H54 (cell line): ENCODE results near the gene MXRA8.

ENCODE experiments used
- DNase-seq: peaks from one replicate; pipeline ENCODE4 v3.0.0; 2011; ENCODE audit warnings: low spot score, mixed read lengths; ENCODE audit not compliant: insufficient read length
- FAIRE-seq: peaks from 3 replicates; lab custom pipeline; 2011; peaks lifted over from hg19 to GRCh38; lab: Jason Lieb, UNC
- POLR2A ChIP-seq: IDR thresholded peaks from 2 replicates; pipeline ENCODE4 v1.6.1; 2011; ENCODE audit warnings: low read depth, mild to moderate bottlenecking, low read length

Gene MXRA8

DNA sequence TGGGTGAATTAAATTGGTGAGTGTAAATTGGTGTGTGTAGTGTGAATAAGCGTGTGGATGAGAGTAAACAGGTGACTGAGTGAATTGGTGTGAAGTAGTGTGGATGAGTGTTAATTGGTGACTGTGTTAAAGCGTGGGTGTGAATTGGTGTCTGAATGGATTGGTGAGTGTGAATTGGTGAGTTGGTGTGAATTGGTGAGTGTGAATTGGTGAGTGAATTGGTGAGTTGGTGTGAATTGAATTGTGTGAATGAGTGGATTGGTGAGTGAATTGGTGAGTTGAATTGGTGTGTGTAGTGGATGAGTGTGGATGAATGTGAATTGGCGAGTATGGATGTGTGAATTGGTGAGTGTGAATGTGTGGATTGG lies 8.3 kb upstream of the MXRA8 start:
- no peak for TF ChIP-seq POLR2A
- DNase-seq (no peak), FAIRE-seq (no peak)

DNA sequence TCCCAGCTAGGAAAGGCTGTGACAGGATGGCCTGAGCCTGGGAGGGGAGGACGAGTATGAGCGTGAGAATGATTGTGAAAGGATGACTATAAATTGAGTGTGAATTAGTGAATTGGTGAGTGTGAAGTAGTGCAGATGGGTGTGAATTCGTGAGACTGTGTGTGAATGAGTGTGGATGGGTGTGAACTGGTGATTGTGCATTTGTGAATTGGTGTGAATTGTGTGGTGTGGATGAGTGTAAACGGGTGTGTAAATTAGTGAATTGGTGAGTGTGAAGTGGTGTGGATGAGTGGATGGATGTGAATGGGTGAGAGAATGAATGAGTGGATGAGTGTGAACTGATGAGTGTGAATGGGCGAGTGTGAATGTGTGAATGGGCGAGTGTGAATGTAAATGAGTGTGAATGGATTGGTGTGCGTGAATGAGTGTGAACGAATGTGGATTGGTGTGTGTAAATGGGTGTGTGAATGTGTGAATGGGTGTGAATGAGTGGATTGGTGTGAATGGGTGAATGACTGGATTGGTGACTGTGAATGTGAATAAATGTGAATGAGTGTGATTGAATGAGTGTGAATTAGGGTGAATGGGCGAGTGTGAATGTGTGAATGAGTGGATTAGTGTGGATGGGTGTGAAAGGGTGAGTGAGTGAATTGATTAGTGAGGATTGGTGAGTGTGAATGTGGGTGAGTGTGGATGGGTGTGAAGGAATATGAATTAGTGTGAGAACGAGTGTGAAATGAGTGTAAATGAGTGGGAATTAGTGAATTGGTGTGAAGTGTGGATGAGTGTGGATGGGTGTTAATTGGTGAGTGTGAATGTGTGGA lies 7.7 kb upstream of the MXRA8 start:
- TF ChIP-seq POLR2A = no peak
- no peak for DNase-seq
- no peak for FAIRE-seq

DNA sequence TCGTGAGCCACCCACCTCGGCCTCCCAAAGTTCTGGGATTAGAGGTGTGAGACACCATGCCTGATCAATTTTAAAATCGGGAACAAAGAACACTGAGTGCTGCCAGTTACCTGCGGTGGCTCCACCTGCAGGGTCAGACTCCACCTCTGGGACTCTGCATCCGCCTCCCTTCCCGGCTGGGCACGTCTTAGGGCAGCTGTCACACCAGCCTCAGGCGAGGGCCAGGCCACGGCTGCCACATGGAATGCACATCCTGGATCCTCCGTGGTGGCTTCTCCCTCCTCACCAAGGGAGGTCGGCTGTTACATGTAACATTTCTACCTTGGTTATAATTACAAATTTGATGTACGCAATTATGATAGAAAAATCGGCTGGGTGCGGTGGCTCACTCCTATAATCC lies 5.9 kb upstream of the MXRA8 start:
- DNase-seq = no peak
- FAIRE-seq = no peak
- TF ChIP-seq POLR2A = no peak

DNA sequence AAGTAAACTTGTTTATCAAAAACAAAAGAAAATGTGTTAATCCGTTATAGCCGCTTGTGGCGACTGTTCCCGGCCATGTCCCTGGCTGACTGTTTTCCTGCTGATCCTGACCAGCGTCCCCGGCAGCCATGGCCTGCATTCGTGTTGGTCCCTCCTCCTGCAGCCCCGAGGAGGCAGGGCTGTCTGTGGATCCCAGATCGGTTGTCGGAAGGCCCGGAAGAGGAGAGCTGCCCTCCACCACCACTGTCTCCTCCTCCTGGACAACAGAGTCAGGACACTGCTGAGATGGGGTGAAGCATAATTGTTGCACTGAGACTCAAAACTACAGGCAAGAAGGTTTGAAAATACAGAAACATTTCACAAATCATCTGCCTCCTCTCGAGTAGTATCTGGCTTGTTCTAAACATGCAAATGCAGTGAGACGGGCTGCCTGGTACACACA lies 3.6 kb upstream of the MXRA8 start:
- FAIRE-seq = no peak
- no peak for TF ChIP-seq POLR2A
- DNase-seq = no peak

GRCh38 chr1:1361233-1361981 lies 3.1 kb upstream of the MXRA8 start:
- no peak for FAIRE-seq
- TF ChIP-seq POLR2A = no peak
- no peak for DNase-seq

GRCh38 chr1:1360506-1361169 lies 2.3 kb upstream of the MXRA8 start:
- peak; percentile 92 for DNase-seq
- peak; percentile 18; the same call in 1 of the 2 replicates for TF ChIP-seq POLR2A
- peak; percentile 88 for FAIRE-seq

GRCh38 chr1:1359664-1360468 lies 1.5 kb upstream of the MXRA8 start:
- no peak for DNase-seq
- no peak for FAIRE-seq
- TF ChIP-seq POLR2A = no peak

DNA sequence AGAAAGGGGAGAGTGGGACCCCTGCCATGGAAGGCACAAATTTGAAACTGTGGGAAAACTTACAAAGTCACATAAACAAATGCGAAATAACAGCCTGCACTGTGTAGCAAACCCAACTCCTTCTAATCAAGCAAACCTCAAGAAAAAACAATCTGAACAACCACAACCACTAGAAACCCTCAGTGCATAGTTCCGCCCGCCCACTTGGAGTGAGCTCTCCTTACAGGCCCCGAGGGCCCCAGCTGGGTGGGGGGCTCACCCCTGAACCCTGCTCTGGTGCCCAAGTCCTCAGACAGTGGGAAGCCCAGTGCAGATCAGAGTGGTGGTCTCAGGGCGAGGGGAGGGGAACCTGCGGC lies 931 bp upstream of the MXRA8 start:
- DNase-seq (no peak), FAIRE-seq (no peak)
- TF ChIP-seq POLR2A = no peak

DNA sequence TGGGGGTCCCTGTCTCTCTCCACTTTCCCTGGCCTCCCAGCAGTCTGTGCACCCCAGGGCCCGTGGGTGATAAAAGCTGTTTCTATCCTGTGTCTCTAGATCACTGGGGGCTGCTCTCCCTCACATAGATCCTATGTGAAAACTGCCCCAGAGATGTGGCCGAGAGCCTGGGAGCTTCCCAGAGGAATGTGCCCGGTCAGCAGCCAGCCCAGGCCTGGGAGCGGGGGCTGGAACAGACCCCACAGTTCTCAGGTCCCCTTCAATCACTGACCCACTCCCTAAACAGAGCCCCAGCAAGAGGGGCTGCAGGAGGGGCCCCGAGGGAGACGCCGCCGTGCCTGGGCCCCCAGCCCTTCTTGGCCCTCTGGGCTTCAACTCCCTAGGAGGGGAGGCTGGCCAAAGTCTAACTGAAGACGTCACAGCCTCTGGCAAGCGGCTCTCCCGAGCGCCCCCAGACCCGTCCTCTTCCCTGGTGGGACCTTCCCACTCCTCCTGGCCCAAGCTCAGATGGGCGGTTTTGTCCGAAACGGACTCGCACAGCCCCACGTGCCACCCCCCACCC lies 403 bp downstream of the MXRA8 start:
- DNase-seq = no peak
- TF ChIP-seq POLR2A = no peak
- FAIRE-seq = no peak

DNA sequence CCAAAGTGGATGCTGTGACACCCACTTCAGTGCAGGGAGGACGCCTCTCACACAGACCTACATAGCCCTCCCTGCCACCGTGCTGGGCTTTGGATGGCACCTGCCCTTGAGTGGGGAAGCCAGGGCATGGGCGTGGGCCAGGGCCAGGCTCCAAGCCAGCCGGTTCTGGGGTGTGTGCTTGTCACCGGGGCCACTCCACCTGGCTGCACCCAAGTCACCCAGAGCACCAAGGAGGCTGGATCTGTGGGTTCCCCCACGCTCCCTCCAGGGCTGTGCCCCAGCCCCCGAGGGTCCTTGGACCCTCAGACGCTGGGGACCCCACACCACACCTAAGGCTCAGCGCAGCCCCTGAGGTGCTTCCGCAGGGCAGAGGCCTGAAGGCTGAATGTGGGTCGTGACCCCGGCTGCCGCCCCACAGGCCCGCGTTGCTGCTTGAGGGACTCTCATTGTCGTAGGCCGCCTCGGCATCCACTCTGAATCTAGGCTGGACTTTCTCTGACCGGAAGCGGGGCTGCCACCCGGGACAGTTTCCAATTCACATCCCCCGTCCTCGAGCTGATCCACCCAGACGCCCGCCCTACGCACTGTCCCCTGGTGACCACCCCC lies 1.5 kb downstream of the MXRA8 start:
- FAIRE-seq (no peak), DNase-seq (no peak)
- TF ChIP-seq POLR2A = no peak

- FAIRE-seq (no peak), DNase-seq (no peak)
- no peak for TF ChIP-seq POLR2A
These were observed 2.1 kb downstream of the MXRA8 start for GRCh38 chr1:1356166-1356795.

GRCh38 chr1:1355416-1355815 lies 2.9 kb downstream of the MXRA8 start:
- DNase-seq = no peak
- no peak for FAIRE-seq
- TF ChIP-seq POLR2A = no peak
